Measurements from ENCODE around the gene SIGLEC7. TPM values are rescaled to one million over a fixed set of nuclear protein-coding genes. Genes with fewer than 3 reads are reported as not detected.

The SIGLEC7 gene
- polyA plus RNA-seq, 1 donor from 2014 or later: not detected

DNA sequence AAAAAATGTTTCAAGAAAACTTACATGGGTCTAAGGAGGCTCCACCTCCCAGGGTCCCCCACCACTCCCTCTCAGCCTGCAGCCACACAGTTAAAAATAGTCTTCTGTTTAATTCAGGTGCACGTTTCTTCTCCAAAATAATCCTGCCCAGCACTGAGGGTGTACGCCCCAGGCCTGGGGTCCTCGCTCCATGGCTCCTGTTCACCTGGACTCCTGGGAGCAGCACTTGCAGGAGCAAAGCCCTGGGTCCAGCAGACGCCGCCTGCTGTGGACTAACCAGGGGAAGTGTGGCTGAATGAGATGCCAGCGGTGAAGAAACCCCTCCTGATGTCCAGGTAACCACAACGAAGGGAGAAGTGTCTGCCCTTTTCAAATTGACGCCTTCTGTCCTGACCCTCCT lies 41.5 kb downstream of the SIGLEC7 start:
- no peak overlapping the region for H2AFZ ChIP-seq (ENCODE audit: low read depth, low read length)
- TF ChIP-seq RAD21 (conservative IDR thresholded peaks at IDR 0.05) (no peak), TAF1 (IDR thresholded peaks at IDR 0.05; ENCODE audit: low read depth) (no peak), SMC3 (conservative IDR thresholded peaks at IDR 0.05; ENCODE audit: poor library complexity) (no peak), MXI1 (conservative IDR thresholded peaks at IDR 0.05; ENCODE audit: poor library complexity, severe bottlenecking) (no peak), POLR2AphosphoS5 (IDR thresholded peaks at IDR 0.05) (no peak), EP300 (conservative IDR thresholded peaks at IDR 0.05; ENCODE audit: poor library complexity, severe bottlenecking) (no peak)
- TF ChIP-seq, protein P1, sequence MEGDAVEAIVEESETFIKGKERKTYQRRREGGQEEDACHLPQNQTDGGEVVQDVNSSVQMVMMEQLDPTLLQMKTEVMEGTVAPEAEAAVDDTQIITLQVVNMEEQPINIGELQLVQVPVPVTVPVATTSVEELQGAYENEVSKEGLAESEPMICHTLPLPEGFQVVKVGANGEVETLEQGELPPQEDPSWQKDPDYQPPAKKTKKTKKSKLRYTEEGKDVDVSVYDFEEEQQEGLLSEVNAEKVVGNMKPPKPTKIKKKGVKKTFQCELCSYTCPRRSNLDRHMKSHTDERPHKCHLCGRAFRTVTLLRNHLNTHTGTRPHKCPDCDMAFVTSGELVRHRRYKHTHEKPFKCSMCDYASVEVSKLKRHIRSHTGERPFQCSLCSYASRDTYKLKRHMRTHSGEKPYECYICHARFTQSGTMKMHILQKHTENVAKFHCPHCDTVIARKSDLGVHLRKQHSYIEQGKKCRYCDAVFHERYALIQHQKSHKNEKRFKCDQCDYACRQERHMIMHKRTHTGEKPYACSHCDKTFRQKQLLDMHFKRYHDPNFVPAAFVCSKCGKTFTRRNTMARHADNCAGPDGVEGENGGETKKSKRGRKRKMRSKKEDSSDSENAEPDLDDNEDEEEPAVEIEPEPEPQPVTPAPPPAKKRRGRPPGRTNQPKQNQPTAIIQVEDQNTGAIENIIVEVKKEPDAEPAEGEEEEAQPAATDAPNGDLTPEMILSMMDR (IDR thresholded peaks at IDR 0.05; ENCODE audit: poor library complexity, severe bottlenecking): no peak
- no peaks in the 10 kb centered on the region for H4K20me1 ChIP-seq (ENCODE audit: insufficient read depth)
- no peak overlapping the region for H3K4me2 ChIP-seq (ENCODE audit: low read length)
- H3K36me3 ChIP-seq (ENCODE audit: insufficient read depth, low read length): no peaks in the 10 kb centered on the region
- peaks cover 3% of the 10 kb centered on the region for H3K9me3 ChIP-seq (ENCODE audit: low read length)
- H3K79me2 ChIP-seq (replicated peaks; ENCODE audit: insufficient read depth, low read length): no peaks in the 10 kb centered on the region
- peaks cover 3% of the 10 kb centered on the region for H3K27me3 ChIP-seq (ENCODE audit: insufficient read depth, low read depth, low read length)
- H3K27ac ChIP-seq (ENCODE audit: low read length): no peak overlapping the region
- no peak overlapping the region for H3K4me3 ChIP-seq (ENCODE audit: low read length)
- H3K9ac ChIP-seq (ENCODE audit: low read length): no peak overlapping the region
- no peaks in the 10 kb centered on the region for H3K9me2 ChIP-seq (ENCODE audit: insufficient read depth, low read length)
- H3F3A ChIP-seq (ENCODE audit: insufficient read depth, low read length, poor library complexity, severe bottlenecking): no peaks in the 10 kb centered on the region

DNA sequence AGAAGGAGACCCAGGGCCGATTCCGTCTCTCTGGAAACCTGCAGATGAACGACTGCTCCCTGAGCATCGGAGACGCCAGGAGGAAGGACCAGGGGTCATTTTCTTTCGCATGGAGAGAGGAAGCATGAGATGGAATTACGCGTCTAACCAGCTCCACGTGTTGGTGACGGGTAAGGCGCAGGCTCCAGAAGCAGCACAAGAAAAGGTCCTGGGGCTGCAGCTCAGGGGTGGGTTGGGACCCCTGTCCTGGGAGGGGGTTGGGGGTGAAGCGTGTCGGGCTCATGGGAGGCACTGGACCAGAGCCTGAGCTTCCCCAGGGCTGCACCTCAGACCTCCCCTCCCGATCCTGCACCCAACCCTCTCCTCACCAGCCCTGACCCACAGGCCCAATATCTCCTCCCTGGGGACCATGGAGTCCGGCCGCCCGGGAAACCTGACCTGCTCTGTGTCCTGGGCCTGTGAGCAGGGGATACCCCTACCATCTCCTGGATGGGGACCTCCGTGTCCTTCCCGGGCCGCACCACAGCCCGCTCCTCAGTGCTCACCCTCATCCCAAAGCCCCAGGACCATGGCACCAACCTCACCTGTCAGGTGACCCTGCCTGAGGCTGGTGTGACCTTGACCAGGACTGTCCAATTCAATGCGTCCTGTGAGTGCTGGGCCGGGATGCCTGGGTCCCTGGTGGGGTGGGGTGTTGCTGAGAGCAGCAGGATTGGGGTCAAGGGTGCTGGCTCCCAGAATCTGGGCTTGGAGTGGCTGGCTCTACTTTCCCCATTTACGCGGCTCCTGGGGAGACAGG lies 43.2 kb downstream of the SIGLEC7 start:
- H3K36me3 ChIP-seq (ENCODE audit: insufficient read depth, low read length): no peaks in the 10 kb centered on the region
- H3K9ac ChIP-seq (ENCODE audit: low read length): no peak overlapping the region
- no peak overlapping the region for H3K27ac ChIP-seq (ENCODE audit: low read length)
- H2AFZ ChIP-seq (ENCODE audit: low read depth, low read length): no peak overlapping the region
- H3K27me3 ChIP-seq (ENCODE audit: insufficient read depth, low read depth, low read length): peaks cover 3% of the 10 kb centered on the region
- no peaks in the 10 kb centered on the region for H4K20me1 ChIP-seq (ENCODE audit: insufficient read depth)
- H3K4me2 ChIP-seq (ENCODE audit: low read length): no peak overlapping the region
- H3K9me3 ChIP-seq (ENCODE audit: low read length): peaks cover 3% of the 10 kb centered on the region
- H3K9me2 ChIP-seq (ENCODE audit: insufficient read depth, low read length): no peaks in the 10 kb centered on the region
- H3F3A ChIP-seq (ENCODE audit: insufficient read depth, low read length, poor library complexity, severe bottlenecking): no peaks in the 10 kb centered on the region
- no peaks in the 10 kb centered on the region for H3K79me2 ChIP-seq (replicated peaks; ENCODE audit: insufficient read depth, low read length)
- no peak overlapping the region for H3K4me3 ChIP-seq (ENCODE audit: low read length)
- TF ChIP-seq SMC3 (conservative IDR thresholded peaks at IDR 0.05; ENCODE audit: poor library complexity): no peak
- TF ChIP-seq, protein P2, sequence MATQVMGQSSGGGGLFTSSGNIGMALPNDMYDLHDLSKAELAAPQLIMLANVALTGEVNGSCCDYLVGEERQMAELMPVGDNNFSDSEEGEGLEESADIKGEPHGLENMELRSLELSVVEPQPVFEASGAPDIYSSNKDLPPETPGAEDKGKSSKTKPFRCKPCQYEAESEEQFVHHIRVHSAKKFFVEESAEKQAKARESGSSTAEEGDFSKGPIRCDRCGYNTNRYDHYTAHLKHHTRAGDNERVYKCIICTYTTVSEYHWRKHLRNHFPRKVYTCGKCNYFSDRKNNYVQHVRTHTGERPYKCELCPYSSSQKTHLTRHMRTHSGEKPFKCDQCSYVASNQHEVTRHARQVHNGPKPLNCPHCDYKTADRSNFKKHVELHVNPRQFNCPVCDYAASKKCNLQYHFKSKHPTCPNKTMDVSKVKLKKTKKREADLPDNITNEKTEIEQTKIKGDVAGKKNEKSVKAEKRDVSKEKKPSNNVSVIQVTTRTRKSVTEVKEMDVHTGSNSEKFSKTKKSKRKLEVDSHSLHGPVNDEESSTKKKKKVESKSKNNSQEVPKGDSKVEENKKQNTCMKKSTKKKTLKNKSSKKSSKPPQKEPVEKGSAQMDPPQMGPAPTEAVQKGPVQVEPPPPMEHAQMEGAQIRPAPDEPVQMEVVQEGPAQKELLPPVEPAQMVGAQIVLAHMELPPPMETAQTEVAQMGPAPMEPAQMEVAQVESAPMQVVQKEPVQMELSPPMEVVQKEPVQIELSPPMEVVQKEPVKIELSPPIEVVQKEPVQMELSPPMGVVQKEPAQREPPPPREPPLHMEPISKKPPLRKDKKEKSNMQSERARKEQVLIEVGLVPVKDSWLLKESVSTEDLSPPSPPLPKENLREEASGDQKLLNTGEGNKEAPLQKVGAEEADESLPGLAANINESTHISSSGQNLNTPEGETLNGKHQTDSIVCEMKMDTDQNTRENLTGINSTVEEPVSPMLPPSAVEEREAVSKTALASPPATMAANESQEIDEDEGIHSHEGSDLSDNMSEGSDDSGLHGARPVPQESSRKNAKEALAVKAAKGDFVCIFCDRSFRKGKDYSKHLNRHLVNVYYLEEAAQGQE (IDR thresholded peaks at IDR 0.05; ENCODE audit: borderline replicate concordance): no peak
- no peak for TF ChIP-seq POLR2AphosphoS5 (IDR thresholded peaks at IDR 0.05)
- TF ChIP-seq RAD21 (conservative IDR thresholded peaks at IDR 0.05): no peak
- no peak for TF ChIP-seq MXI1 (conservative IDR thresholded peaks at IDR 0.05; ENCODE audit: poor library complexity, severe bottlenecking)
- no peak for TF ChIP-seq TAF1 (IDR thresholded peaks at IDR 0.05; ENCODE audit: low read depth)
- TF ChIP-seq EP300 (conservative IDR thresholded peaks at IDR 0.05; ENCODE audit: poor library complexity, severe bottlenecking): no peak
- no peak for TF ChIP-seq EZH2 (IDR thresholded peaks at IDR 0.05; ENCODE audit: borderline replicate concordance, insufficient read depth, low read length, poor library complexity, severe bottlenecking)
- TF ChIP-seq, protein P1 (IDR thresholded peaks at IDR 0.05; ENCODE audit: poor library complexity, severe bottlenecking): no peak

All from neural cell (in vitro differentiated cells).